Measurements from ENCODE around the gene TRANK1.
A peak's percentile ranks its signal among the peaks of the same experiment; 100 is the strongest.
"Not testable (repeated sequence)": the region's sequence is repeated elsewhere in the genome, so short reads cannot be mapped to it uniquely, and the experiment has no call there.

TRANK1 gene

GRCh38 chr3:36911990-36912804 is 32.7 kb downstream of the TRANK1 start:
- peak; percentile 40 for DNase-seq

GRCh38 chr3:36909666-36910065 is 35.2 kb downstream of the TRANK1 start:
- no peak for DNase-seq

DNA sequence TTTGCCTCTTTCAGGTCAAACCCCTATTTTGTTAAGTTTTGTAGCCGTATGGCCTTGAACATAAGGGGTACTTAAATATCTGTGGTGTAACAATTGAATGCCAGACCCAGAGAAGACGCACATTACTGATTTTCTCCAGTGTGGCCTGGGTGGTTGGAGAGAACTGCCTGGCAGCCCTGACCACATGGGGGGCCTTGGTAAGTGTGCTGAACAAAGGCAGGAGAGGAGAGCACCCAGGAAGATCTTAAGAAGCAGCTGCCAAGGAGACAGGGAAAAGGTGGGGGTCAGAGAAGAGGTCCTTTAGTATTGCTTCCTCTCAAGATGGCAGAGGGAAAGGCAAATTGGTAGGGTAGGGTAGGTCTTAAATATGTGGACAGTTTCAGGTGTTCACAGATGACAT is 35.7 kb downstream of the TRANK1 start:
- no peak for DNase-seq

DNA sequence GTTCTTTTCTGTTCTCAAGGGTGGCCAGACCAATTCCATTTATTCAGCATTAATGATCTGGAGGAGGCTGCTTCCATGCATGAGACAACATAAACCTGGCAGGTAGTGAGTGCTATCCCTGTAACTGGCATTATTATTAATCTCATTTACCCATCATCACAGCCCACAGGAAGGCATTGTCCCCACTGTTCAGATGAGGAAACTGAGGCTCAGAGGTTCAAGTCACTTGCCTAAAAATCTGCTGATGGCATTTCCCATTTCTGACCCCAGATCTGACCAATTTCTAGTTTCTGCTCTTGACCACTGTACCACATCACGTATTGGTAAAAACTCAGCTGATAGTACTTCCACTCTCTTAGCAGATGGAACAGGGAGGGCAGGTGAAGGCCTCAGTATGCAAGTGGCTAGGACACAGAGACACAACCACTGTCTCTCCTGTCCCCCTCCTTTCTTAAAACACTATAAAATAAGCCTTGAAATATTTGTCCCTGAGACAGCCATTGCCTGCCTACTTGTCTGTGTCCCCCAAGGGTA is 36.1 kb downstream of the TRANK1 start:
- no peak for DNase-seq

DNA sequence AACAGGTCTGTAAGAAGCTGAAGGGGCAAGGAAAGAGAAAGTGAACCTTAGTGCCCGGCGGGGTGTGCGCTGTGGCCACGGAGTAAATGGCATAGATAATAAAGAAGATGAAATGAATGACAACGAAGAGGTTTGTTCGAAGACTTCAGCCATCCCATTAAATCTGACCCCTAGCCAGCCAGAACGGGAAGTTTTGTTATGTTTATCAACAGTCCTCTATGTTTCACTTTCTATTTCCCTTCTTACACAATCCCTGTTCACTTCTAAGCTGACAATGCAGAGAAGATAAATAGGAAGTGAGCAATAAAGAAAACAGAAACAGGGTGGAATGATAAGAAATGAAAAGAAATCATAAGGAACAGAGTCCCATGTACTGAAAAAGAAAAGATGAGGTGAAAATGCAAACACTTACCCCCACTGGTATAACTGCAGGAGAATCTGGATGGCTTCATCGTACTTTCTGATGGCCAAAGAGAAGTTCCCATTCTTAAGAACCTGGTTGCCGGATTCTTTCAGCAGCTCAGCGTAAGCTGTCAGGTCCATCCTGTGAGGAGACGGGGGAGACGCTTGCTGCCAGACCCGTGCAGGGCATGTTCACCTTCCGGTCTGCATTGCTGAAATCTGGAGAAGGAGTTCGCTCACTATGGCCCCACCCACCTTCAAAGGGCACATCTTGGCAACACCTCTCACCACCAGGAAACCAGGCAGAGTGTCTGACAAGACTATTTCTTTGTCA is 36.8 kb downstream of the TRANK1 start:
- DNase-seq = peak; percentile 62

- no peak for DNase-seq
Measured at GRCh38 chr3:36906504-36907149, 38.2 kb downstream of the TRANK1 start.

DNA sequence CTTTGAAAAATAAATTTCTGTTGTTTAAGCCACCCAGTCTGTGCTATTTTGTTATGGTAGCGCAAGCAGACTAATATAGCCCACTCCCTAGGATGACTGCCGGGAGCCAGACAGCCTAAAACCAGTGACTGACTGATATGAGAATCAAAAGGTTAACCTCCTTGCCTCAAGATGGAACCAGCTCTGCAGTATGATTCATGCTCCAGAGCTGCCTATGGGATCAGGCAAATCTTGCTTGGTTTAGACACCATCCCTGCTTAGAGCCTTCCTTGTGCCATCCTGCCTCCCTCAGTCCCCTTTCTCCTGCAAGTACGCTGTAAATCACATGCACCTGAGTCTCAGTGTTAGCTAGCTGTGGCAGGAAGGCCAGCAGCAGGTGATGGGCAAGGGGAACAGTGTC is 39.3 kb downstream of the TRANK1 start:
- peak; percentile 19 for DNase-seq

DNA sequence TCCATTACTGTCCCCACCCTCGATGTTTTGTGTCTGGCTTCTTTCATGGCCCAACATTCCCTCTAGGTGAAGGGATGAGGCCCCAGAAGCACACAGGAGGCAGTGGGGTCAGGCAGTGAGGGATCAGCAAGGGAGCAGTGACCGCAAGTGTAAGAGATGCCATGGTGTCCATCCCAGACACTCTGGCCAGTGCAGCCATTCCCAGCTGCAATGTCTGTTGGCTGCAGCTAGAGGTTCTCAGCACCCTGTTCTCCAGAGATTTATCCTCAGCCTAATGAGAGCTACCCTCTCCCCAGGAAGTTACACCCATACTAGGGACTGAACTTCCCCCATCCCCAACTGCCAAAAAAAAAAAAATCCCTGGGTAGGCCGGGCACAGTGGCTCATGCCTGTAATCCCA is 40.2 kb downstream of the TRANK1 start:
- DNase-seq = no peak

GRCh38 chr3:36904065-36904464 is 40.8 kb downstream of the TRANK1 start:
- not testable (repeated sequence) for DNase-seq

DNA sequence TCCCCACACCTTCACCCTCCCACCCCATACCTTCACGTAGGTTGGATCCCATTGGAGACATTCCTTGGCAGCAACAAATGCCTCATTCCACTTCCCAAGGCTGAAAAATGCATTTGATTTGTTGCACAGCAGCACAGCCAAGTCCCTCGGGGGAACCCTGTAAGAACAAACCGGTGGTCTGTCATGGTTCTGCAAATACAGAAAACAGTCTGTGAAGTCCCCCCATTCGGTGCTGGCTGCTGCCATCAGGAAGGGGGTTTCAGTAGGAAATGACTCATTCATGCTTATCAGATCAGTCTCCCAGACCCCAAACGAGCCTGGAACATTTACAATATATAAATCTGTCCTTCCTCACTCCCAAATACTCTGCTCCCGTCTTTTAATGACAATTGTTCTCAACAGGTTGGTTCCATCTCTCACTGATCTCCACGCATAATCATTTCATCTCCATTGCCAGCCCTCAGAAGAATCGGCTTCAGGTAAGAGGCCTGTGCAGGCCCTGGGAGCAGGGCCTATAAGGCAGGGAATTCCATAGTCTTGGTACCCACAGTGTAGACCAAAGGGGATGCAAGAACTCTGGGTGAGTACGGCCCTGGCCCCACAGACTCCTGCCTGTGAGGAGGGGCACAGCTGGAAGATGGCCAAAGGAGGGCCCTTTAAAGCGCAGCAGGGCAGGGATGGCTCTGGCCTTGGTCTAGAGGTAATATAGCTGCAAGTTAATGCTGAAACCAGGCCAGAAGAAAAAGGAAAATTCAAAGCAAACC is 41.6 kb downstream of the TRANK1 start:
- no peak for DNase-seq

GRCh38 chr3:36901588-36901987 is 43.3 kb downstream of the TRANK1 start:
- DNase-seq = no peak

GRCh38 chr3:36900474-36901443 is 44.1 kb downstream of the TRANK1 start:
- no peak for DNase-seq

DNA sequence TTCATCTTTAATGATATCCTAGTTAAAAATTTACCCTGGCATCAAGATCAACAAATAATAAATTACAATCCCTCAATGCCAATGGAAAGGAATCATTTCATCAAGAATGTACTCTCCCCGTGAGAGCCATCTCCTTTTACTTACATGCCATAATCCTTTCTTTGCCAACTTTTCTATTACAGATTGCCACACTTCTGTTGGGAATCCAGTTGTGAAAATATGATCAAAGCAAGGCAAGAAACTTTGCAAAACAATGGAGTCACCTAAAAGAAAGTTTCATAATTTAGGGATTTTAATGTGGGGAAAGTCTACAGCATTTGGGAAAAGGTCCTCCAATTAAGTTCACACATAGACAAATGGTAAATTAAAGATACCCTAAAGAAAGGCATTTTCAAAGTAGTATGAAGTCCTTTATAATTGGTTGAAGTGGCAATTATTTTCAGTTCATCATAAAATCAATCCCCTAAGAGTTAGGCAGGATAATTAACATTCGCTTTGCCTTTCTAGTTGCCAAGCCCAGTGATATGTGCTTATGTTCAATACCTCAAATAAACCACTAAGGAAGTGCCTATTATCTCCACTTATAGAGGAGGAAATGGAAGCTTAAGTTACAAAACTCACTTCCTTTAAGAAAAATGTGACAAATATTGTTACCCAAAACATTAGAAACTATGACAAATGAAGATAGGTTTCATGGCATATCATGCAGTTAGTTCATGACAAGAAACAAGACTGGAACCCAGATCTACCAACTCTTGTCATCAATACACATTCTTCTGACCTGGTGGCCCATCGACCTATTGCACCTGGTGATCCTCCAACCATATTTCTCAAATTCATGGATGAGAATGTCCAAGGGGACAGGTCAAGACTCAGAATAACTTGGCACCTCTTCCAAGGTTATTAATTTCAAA is 49.1 kb downstream of the TRANK1 start:
- no peak for DNase-seq

GRCh38 chr3:36894914-36895313 is 49.9 kb downstream of the TRANK1 start:
- DNase-seq = no peak

DNA sequence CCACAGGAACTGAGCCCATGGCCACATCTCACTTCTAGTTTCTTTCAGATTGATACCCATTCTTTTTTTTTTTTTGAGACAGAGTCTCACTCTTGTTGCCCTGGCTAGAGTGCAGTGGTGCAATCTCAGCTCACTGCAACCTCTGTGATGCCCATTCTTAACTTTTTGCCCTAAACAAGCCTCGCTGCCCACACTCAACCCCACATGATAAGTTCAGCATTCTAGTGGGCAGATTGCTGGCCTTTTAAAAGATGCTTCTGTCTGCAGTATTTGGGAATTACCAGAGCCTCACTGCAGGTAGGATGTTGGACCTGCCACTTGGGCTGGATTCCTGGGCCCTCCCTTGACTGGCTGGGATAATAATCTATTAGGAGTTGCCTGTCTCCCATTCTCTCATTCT is 51.0 kb downstream of the TRANK1 start:
- DNase-seq = no peak

DNA sequence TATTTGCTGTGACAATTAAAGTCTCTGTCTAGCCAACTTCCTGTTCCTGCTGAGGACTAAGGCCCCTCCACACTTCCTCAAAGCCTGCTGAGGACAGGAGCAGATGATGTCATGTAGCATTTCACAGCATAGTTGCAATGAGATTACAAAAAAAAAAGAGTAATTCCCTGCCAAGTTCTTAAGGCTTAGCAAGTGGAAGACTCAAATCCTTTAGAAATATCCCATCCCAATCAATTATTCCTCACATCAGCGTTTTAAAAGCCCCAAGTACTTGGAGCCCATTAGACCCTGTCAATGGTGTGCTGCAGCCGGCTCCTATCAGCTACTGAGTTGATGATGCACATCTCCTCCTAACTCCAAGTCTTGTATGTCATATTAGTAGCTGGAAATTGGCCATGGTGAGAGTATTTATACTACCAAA is 51.7 kb downstream of the TRANK1 start:
- DNase-seq = no peak

GRCh38 chr3:36892457-36893136 is 52.3 kb downstream of the TRANK1 start:
- no peak for DNase-seq

- DNase-seq = no peak
Measured at GRCh38 chr3:36891701-36892160, 53.1 kb downstream of the TRANK1 start.

- DNase-seq = not testable (repeated sequence)
Measured at GRCh38 chr3:36891097-36891496, 53.8 kb downstream of the TRANK1 start.

DNA sequence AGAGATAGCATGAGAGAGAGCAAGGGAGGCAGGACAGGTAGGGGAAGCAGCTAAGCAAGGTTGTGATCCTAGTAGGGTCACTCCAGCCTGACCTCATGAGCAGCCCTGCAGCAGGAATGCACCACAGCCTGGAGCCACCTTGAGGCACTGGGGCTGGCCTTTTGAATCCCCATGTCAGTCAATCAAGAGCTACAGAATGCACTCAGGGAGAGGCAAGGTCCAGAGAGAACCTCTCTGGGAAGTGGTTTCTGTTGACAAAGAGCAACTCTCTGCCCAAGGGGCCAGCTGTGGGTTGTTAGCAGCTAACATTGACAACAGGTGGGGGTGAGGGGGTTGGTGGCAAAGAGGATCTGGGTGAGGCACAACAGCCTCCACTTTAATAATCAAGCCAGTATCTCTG is 54.6 kb downstream of the TRANK1 start:
- DNase-seq = no peak
